ENCODE data around the gene HTT.

HTT gene

DNA sequence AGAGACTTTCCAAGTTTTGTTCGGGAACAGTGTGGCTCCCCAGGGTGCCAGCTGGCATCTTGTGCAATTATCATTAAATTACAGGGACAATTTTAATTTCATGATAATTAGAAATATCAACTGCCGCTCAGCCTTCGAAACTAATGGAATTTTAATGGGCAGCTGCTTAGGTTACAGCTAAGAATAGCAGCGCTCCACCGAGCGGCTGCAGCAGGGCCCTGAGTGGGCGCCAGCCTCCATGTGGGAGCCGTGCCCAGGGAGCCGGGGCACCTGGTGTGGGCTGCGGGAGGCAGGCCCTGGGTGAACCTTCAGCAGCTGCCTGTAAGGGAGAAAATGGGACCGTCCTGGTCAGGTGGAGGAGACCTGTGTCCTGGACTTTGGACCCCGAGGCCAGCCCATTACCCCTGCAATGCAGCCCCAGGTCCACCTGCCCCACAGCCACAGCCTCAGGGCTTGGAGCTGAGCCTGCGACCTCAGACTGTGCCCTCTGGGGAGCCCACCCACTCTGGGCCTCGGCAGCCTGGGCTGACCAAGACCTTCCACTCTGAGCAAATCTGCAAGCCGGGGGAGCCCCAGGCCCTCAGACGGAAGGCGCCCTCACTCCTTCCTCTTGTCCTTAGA is 195.6 kb downstream of the HTT start:
- Histone ChIP-seq H3K4me1 (ENCODE audit: insufficient read depth, low read length, poor library complexity, severe bottlenecking) (no peaks in the 10 kb centered on the region), H3K9me3 (ENCODE audit: insufficient read depth, low read depth, low read length) (no peaks in the 10 kb centered on the region), H3K4me3 (ENCODE audit: low read length, poor library complexity, severe bottlenecking) (no peak overlapping the region), H3K27me3 (ENCODE audit: insufficient read depth, low read length, poor library complexity, severe bottlenecking) (no peaks in the 10 kb centered on the region), H4K20me1 (ENCODE audit: insufficient read depth, low read length, poor library complexity, severe bottlenecking) (no peaks in the 10 kb centered on the region), H2AFZ (ENCODE audit: low read length) (no peak overlapping the region), H3K79me2 (ENCODE audit: insufficient read depth, low read length) (no peaks in the 10 kb centered on the region), H3F3A (ENCODE audit: low read depth) (no peaks in the 10 kb centered on the region; the same call in 1 of the 2 replicates), H3K9ac (ENCODE audit: low read depth, low read length, poor library complexity, severe bottlenecking) (no peak overlapping the region), H3K9me2 (replicated peaks; ENCODE audit: low read depth, low read length) (no peaks in the 10 kb centered on the region), H3K36me3 (ENCODE audit: insufficient read depth, low read length) (no peaks in the 10 kb centered on the region), H3K4me2 (ENCODE audit: low read depth, low read length, poor library complexity, severe bottlenecking) (no peak overlapping the region)
- no peak for TF ChIP-seq EZH2phosphoT487 (IDR thresholded peaks at IDR 0.05; ENCODE audit: borderline replicate concordance)
- TF ChIP-seq, protein P1, sequence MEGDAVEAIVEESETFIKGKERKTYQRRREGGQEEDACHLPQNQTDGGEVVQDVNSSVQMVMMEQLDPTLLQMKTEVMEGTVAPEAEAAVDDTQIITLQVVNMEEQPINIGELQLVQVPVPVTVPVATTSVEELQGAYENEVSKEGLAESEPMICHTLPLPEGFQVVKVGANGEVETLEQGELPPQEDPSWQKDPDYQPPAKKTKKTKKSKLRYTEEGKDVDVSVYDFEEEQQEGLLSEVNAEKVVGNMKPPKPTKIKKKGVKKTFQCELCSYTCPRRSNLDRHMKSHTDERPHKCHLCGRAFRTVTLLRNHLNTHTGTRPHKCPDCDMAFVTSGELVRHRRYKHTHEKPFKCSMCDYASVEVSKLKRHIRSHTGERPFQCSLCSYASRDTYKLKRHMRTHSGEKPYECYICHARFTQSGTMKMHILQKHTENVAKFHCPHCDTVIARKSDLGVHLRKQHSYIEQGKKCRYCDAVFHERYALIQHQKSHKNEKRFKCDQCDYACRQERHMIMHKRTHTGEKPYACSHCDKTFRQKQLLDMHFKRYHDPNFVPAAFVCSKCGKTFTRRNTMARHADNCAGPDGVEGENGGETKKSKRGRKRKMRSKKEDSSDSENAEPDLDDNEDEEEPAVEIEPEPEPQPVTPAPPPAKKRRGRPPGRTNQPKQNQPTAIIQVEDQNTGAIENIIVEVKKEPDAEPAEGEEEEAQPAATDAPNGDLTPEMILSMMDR (conservative IDR thresholded peaks at IDR 0.05; ENCODE audit: low read length) = no peak

DNA sequence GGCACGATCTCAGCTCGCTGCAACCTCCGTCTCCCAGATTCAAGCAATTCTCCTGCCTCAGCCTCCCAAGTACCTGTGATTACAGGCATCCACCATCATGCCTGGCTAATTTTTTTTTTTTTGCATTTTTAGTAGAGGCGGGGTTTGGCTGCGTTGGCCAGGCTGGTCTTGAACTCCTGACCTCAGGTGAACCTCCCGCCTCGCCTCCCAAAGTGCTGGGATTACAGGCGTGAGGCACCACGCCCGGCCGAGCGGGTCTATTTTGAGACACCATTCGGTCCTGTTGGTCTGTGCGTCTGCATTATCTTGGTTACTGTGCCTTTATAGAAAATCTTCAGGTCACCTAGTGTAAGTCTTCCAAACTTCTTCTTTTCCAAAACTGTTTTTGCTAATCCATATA is 196.7 kb downstream of the HTT start:
- H3K4me2 ChIP-seq (ENCODE audit: low read depth, low read length, poor library complexity, severe bottlenecking) = no peak overlapping the region

DNA sequence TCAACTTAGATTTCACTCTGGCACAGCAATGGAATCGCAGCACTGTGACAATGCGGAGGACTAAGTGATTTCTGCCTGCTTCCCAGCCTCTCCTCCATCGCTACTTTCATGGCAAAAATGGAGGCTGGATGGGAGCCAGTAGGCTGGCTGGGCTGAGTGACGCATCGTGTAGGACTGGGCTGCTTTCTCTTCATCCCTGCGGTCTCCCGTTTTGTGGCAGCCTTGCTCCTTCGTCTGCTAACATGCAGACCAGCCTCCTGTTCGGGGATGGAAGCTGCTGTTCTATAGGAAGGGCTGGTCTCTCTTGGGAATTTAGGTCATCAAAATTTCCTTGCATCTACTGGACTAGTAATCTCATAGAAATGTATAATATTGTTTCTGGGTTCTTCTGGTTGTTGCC is 202.5 kb downstream of the HTT start:
- 0 out of 2 replicates have a peak, but pooled peaks cover 4% of the 10 kb centered on the region for H3K9me3 ChIP-seq (ENCODE audit: insufficient read depth, low read depth, low read length)
- no peaks in the 10 kb centered on the region; the same call in 1 of the 2 replicates for H3F3A ChIP-seq (ENCODE audit: low read depth)
- H3K36me3 ChIP-seq (ENCODE audit: insufficient read depth, low read length) = no peaks in the 10 kb centered on the region
- H2AFZ ChIP-seq (ENCODE audit: low read length) = no peak overlapping the region
- H3K27me3 ChIP-seq (ENCODE audit: insufficient read depth, low read length, poor library complexity, severe bottlenecking) = no peaks in the 10 kb centered on the region
- no peaks in the 10 kb centered on the region for H3K9me2 ChIP-seq (replicated peaks; ENCODE audit: low read depth, low read length)
- TF ChIP-seq, protein P1 (conservative IDR thresholded peaks at IDR 0.05; ENCODE audit: low read length) = no peak
- TF ChIP-seq EZH2phosphoT487 (IDR thresholded peaks at IDR 0.05; ENCODE audit: borderline replicate concordance) = no peak
- no peaks in the 10 kb centered on the region for H4K20me1 ChIP-seq (ENCODE audit: insufficient read depth, low read length, poor library complexity, severe bottlenecking)
- no peaks in the 10 kb centered on the region for H3K79me2 ChIP-seq (ENCODE audit: insufficient read depth, low read length)
- no peak overlapping the region for H3K4me2 ChIP-seq (ENCODE audit: low read depth, low read length, poor library complexity, severe bottlenecking)
- no peak overlapping the region for H3K4me3 ChIP-seq (ENCODE audit: low read length, poor library complexity, severe bottlenecking)
- H3K9ac ChIP-seq (ENCODE audit: low read depth, low read length, poor library complexity, severe bottlenecking) = no peak overlapping the region
- H3K4me1 ChIP-seq (ENCODE audit: insufficient read depth, low read length, poor library complexity, severe bottlenecking) = no peaks in the 10 kb centered on the region

More for the DNA sequence above, 196.7 kb downstream of the HTT start:
- no peaks in the 10 kb centered on the region for H3K27me3 ChIP-seq (ENCODE audit: insufficient read depth, low read length, poor library complexity, severe bottlenecking)
- no peaks in the 10 kb centered on the region for H3K4me1 ChIP-seq (ENCODE audit: insufficient read depth, low read length, poor library complexity, severe bottlenecking)
- H4K20me1 ChIP-seq (ENCODE audit: insufficient read depth, low read length, poor library complexity, severe bottlenecking) = no peaks in the 10 kb centered on the region
- no peaks in the 10 kb centered on the region for H3K9me2 ChIP-seq (replicated peaks; ENCODE audit: low read depth, low read length)
- no peaks in the 10 kb centered on the region for H3K79me2 ChIP-seq (ENCODE audit: insufficient read depth, low read length)
- no peak overlapping the region for H2AFZ ChIP-seq (ENCODE audit: low read length)
- TF ChIP-seq EZH2phosphoT487 (IDR thresholded peaks at IDR 0.05; ENCODE audit: borderline replicate concordance) = no peak
- TF ChIP-seq, protein P1 (conservative IDR thresholded peaks at IDR 0.05; ENCODE audit: low read length) = no peak
- no peaks in the 10 kb centered on the region; the same call in 1 of the 2 replicates for H3F3A ChIP-seq (ENCODE audit: low read depth)
- no peak overlapping the region for H3K4me3 ChIP-seq (ENCODE audit: low read length, poor library complexity, severe bottlenecking)
- H3K9me3 ChIP-seq (ENCODE audit: insufficient read depth, low read depth, low read length) = no peaks in the 10 kb centered on the region
- H3K36me3 ChIP-seq (ENCODE audit: insufficient read depth, low read length) = no peaks in the 10 kb centered on the region
- no peak overlapping the region for H3K9ac ChIP-seq (ENCODE audit: low read depth, low read length, poor library complexity, severe bottlenecking)

Measured in Loucy (cell line).